ENCODE data around the gene ELF1. TPM values are rescaled to one million over a fixed set of nuclear protein-coding genes. Genes with fewer than 3 reads are reported as not detected.

The ELF1 gene
- total RNA-seq, 1 experiment from 2014 or later = 36.0 TPM

DNA sequence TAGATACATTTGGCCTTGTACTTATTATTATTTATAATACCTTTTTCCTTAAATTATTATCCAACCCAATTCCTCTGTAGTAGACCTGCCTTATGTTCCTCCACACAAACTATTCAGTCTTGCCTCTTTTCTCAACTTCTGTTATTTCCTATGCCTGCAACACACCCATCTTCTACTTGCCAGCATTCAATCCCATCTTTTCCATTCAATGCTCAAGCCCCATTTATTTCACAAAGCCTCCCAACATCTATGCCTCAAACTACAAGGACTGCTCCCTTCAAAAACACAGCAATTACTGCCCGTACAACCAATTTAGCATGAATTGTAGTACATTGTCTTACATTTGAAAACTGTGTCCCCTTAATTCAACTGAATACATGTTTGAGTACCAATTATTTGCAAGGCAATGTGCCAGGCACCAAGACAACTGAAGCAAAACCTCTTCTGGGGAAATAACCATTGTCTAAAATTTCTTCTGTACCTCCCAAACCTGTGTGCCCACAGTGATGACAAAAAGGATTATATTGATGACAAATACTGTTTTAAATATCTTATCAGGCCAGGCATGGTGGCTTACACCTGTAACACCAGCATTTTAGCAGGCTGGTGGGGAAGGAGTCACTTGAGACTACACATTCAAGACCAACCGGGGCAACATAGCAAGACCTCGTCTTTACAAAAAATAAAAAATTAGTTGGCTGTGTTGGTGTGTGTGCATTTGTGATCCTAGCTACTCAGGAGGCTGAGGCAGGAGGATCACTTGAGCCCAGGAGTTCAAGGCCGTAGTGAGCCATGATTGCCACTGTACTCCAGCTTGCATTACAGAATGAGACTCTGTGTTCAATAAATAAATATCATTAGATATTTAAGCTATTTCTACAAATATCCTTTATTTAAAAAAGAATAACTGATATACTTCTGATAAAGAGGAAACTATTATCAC, 35.1 kb downstream of the ELF1 start:
- Histone ChIP-seq H3K27ac (no peak overlapping the region), H3K79me2 (ENCODE audit: low read depth) (peaks cover 61% of the 10 kb centered on the region), H3F3A (ENCODE audit: insufficient read depth, low read depth) (no peaks in the 10 kb centered on the region), H4K20me1 (ENCODE audit: insufficient read depth) (peaks cover 4% of the 10 kb centered on the region; the same call in 1 of the 2 replicates), H3K9me2 (ENCODE audit: insufficient read depth) (no peaks in the 10 kb centered on the region), H3K4me2 (no peak overlapping the region), H2AFZ (no peak overlapping the region), H3K9me3 (ENCODE audit: insufficient read depth, low read depth) (no peaks in the 10 kb centered on the region), H3K4me3 (no peak overlapping the region), H3K4me1 (replicated peaks; ENCODE audit: insufficient read depth) (no peaks in the 10 kb centered on the region), H3K27me3 (ENCODE audit: insufficient read depth, low read depth) (no peaks in the 10 kb centered on the region), H3K36me3 (ENCODE audit: low read depth) (no peaks in the 10 kb centered on the region)
- no peak for DNase-seq
- intact Hi-C loops (cut with micrococcal nuclease; ENCODE audit: unreplicated experiment) = no loop called here
- BruUV-seq (replicated peaks) = no TSS peak
- CTCF ChIA-PET = interaction anchor here (0.5 kb wide), 1 partner anchor 56 kb away, joined by 3 read pairs; no protein-coding TSS in a partner anchor
- POLR2A ChIA-PET (ENCODE audit: unreplicated experiment) = interaction anchor here (0.6 to 0.8 kb wide), 2 partner anchors 63 to 797 kb away, joined by 3 to 5 read pairs; no protein-coding TSS in a partner anchor
- no peak for TF ChIP-seq CTCF (conservative IDR thresholded peaks at IDR 0.05)
- TF ChIP-seq EZH2 (IDR thresholded peaks at IDR 0.05; ENCODE audit: low read depth) = no peak

GRCh38 chr13:40983259-40983658, 35.9 kb downstream of the ELF1 start:
- H3K36me3 ChIP-seq (ENCODE audit: low read depth) = no peaks in the 10 kb centered on the region
- H3K4me1 ChIP-seq (replicated peaks; ENCODE audit: insufficient read depth) = no peaks in the 10 kb centered on the region
- H3K79me2 ChIP-seq (ENCODE audit: low read depth) = peaks cover 58% of the 10 kb centered on the region
- no peaks in the 10 kb centered on the region for H3K9me3 ChIP-seq (ENCODE audit: insufficient read depth, low read depth)
- no peaks in the 10 kb centered on the region for H3K27me3 ChIP-seq (ENCODE audit: insufficient read depth, low read depth)
- CTCF ChIA-PET = no interaction called here
- no peak for TF ChIP-seq EZH2 (IDR thresholded peaks at IDR 0.05; ENCODE audit: low read depth)
- no peak for TF ChIP-seq CTCF (conservative IDR thresholded peaks at IDR 0.05)
- H3K4me3 ChIP-seq = no peak overlapping the region
- H3K27ac ChIP-seq = no peak overlapping the region
- no peak overlapping the region for H3K4me2 ChIP-seq
- BruUV-seq (replicated peaks) = no TSS peak
- no peaks in the 10 kb centered on the region for H3K9me2 ChIP-seq (ENCODE audit: insufficient read depth)
- intact Hi-C loops (cut with micrococcal nuclease; ENCODE audit: unreplicated experiment) = no loop called here
- peaks cover 4% of the 10 kb centered on the region; the same call in 1 of the 2 replicates for H4K20me1 ChIP-seq (ENCODE audit: insufficient read depth)
- no peaks in the 10 kb centered on the region for H3F3A ChIP-seq (ENCODE audit: insufficient read depth, low read depth)
- H2AFZ ChIP-seq = no peak overlapping the region
- DNase-seq = no peak
- POLR2A ChIA-PET (ENCODE audit: unreplicated experiment) = no interaction called here

DNA sequence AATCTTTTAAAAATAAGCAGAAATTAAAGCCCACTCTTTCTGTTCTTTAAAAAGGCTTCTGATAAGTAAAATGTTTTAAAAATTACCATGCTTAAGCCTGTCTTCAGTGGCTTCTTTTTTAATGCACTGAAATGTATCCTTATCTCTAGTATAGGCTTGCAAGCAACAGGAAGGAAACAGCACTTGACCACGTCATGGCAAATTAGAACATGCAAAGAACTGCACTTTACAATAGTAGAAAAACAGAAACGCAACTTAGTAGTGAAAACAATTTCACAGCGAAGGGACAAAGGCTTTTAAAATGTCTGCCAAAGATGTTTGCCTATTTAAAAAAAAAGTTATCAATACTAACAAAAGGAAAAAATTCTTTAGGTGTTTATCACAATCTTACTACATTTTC, 36.3 kb downstream of the ELF1 start:
- peaks cover 58% of the 10 kb centered on the region for H3K79me2 ChIP-seq (ENCODE audit: low read depth)
- peaks cover 4% of the 10 kb centered on the region; the same call in 1 of the 2 replicates for H4K20me1 ChIP-seq (ENCODE audit: insufficient read depth)
- BruUV-seq (replicated peaks) = no TSS peak
- no peak overlapping the region for H3K4me3 ChIP-seq
- intact Hi-C loops (cut with micrococcal nuclease; ENCODE audit: unreplicated experiment) = no loop called here
- H3K9me3 ChIP-seq (ENCODE audit: insufficient read depth, low read depth) = no peaks in the 10 kb centered on the region
- H3K36me3 ChIP-seq (ENCODE audit: low read depth) = no peaks in the 10 kb centered on the region
- no peaks in the 10 kb centered on the region for H3F3A ChIP-seq (ENCODE audit: insufficient read depth, low read depth)
- no peak overlapping the region for H3K4me2 ChIP-seq
- no peaks in the 10 kb centered on the region for H3K4me1 ChIP-seq (replicated peaks; ENCODE audit: insufficient read depth)
- H3K27me3 ChIP-seq (ENCODE audit: insufficient read depth, low read depth) = no peaks in the 10 kb centered on the region
- no peak for DNase-seq
- H2AFZ ChIP-seq = no peak overlapping the region
- POLR2A ChIA-PET (ENCODE audit: unreplicated experiment) = no interaction called here
- H3K9me2 ChIP-seq (ENCODE audit: insufficient read depth) = no peaks in the 10 kb centered on the region
- CTCF ChIA-PET = no interaction called here
- no peak overlapping the region for H3K27ac ChIP-seq
- TF ChIP-seq CTCF (conservative IDR thresholded peaks at IDR 0.05) (no peak), EZH2 (IDR thresholded peaks at IDR 0.05; ENCODE audit: low read depth) (no peak)

Measured in PC-9 (cell line).